Prostate gland (tissue), 2 donors: Measurements from ENCODE around the gene LMX1B. TPM values are rescaled to one million over a fixed set of nuclear protein-coding genes. Genes with fewer than 3 reads are reported as not detected.

Experiments
- DNase-seq: peaks from one replicate; pipeline ENCODE4 v3.0.0-alpha.2; 2019; ENCODE audit warnings: low spot score
- H3K27ac ChIP-seq, 2 donors: fragments of 200-600 bp; sonication (generic); 2 replicates each; pipeline ENCODE4 v1.5.1; 2017 to 2019
- H3K27me3 ChIP-seq: fragments of 200-600 bp; sonication (generic); replicated peaks from 2 replicates; pipeline ENCODE4 v1.5.1; 2019; ENCODE audit not compliant: insufficient read depth
- H3K36me3 ChIP-seq, 2 donors: fragments of 200-600 bp; sonication (generic); 1 replicate in 1 of 2; 2 replicates in 1 of 2; pipeline versions ENCODE4 v1.5.1 to v1.8.1; 2017 to 2019
- H3K4me1 ChIP-seq: fragments of 200-600 bp; sonication (generic); replicated peaks from 2 replicates; pipeline ENCODE4 v1.5.1; 2019
- H3K4me3 ChIP-seq, 2 donors: fragments of 200-600 bp; sonication (generic); 2 replicates each; pipeline ENCODE4 v1.5.1; 2017 to 2019
- H3K9me3 ChIP-seq: fragments of 200-600 bp; sonication (generic); 2 replicates; pipeline ENCODE4 v1.5.1; 2017
- POLR2A ChIP-seq: fragments of 450-650 bp; IDR thresholded peaks from one replicate; pipeline ENCODE4 v1.6.1; 2016; ENCODE audit warnings: antibody characterized with exemption, mild to moderate bottlenecking
- POLR2AphosphoS5 ChIP-seq: sonication (generic); formaldehyde crosslinking; IDR thresholded peaks from one replicate; pipeline ENCODE4 v1.6.1; 2017; ENCODE audit warnings: antibody characterized with exemption
- WGBS: methylation state at CpG from one replicate; pipeline ENCODE4 v1.1.5; 2018; 5-methylcytosine and 5-hydroxymethylcytosine counted together
- intact Hi-C: fragments of 100-400 bp; cut with DNase I; formaldehyde crosslinking; loops from one replicate; pipeline ENCODE4 v1.14.2; 2022
- total RNA-seq, 2 donors: library from RNA; depleted of rRNA; stranded (reverse); fragments of >200 nt; gene quantifications; one replicate each; pipeline ENCODE4 v1.1.0, GENCODE V29; 2016
- TF ChIP-seq, protein P1 (sequence below), 4 experiments: fragments of 200-600 bp in 2 of 4; fragments of 450-650 bp in 2 of 4; sonication (generic) in 2 of 4; IDR thresholded peaks; 1 replicate in 3 of 4; 2 replicates in 1 of 4; pipeline ENCODE4 v1.5.1; 2016 to 2019; ENCODE audit warnings: antibody characterized with exemption in 4 of 4, mild to moderate bottlenecking in 2 of 4, moderate library complexity in 2 of 4

LMX1B gene
- total RNA-seq, 2 donors from 2014 or later: 0.18 to 2.1 TPM

DNA sequence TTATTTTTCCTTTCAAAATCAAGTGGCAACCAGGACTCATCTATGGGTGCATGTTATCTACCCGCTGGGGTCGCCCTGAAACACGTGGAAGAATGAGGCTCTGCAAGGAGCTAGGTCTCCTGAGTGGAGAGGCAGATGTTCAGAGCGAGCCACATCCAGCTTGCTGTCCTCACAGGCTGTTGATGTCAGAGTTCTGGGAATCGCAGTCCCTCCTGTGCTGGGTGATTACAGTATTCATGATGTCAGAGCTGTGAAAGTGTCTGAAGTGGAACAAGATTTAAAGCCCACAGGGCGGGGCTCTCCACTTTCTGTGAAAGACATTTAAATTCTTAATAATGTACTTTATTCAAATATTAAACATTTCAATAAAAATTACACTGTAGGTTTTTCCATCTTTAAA lies 24.4 kb upstream of the LMX1B start:
- 94% methylated on average over 6 of the region's 6 CpGs for WGBS
- intact Hi-C loops: no loop called here
- Histone ChIP-seq H3K4me1 (no peaks in the 10 kb centered on the region), H3K9me3 (no peaks in the 10 kb centered on the region), H3K27ac (no peak overlapping the region), H3K36me3 (no peaks in the 10 kb centered on the region), H3K27me3 (no peaks in the 10 kb centered on the region), H3K4me3 (no peak overlapping the region)
- TF ChIP-seq, protein P1, sequence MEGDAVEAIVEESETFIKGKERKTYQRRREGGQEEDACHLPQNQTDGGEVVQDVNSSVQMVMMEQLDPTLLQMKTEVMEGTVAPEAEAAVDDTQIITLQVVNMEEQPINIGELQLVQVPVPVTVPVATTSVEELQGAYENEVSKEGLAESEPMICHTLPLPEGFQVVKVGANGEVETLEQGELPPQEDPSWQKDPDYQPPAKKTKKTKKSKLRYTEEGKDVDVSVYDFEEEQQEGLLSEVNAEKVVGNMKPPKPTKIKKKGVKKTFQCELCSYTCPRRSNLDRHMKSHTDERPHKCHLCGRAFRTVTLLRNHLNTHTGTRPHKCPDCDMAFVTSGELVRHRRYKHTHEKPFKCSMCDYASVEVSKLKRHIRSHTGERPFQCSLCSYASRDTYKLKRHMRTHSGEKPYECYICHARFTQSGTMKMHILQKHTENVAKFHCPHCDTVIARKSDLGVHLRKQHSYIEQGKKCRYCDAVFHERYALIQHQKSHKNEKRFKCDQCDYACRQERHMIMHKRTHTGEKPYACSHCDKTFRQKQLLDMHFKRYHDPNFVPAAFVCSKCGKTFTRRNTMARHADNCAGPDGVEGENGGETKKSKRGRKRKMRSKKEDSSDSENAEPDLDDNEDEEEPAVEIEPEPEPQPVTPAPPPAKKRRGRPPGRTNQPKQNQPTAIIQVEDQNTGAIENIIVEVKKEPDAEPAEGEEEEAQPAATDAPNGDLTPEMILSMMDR (IDR thresholded peaks at IDR 0.05): no peak
- TF ChIP-seq POLR2A: no peak
- TF ChIP-seq POLR2AphosphoS5: no peak
- DNase-seq: no peak

DNA sequence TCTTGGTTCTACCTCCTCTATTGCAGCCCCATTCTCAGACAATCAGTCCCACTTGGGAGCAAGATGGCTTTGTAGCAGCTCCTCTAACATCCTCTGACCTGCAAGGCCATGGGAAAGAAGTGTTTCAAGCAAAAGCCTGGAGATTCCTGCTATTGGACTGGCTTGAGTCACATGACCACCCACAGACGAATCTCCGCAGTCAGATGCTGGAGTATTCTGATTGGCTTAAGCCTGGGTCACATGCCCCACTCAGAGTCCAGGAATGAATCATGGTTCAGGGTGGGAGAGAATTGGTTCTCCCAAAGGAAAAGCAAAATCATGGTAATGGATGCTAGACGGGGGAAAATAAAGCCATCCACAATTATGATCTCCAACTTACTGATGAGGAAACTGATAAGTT lies 22.6 kb upstream of the LMX1B start:
- no peak for DNase-seq
- Histone ChIP-seq H3K27ac (no peak overlapping the region), H3K4me3 (no peak overlapping the region), H3K9me3 (no peaks in the 10 kb centered on the region), H3K27me3 (no peaks in the 10 kb centered on the region), H3K36me3 (no peaks in the 10 kb centered on the region), H3K4me1 (no peaks in the 10 kb centered on the region)
- intact Hi-C loops: loop anchor here (10.0 kb wide), 1 partner anchor 56 kb away; no protein-coding TSS in a partner anchor
- 64% methylated on average over 3 of the region's 3 CpGs for WGBS
- TF ChIP-seq POLR2A (no peak), POLR2AphosphoS5 (no peak)
- TF ChIP-seq, protein P1 (IDR thresholded peaks at IDR 0.05): no peak

DNA sequence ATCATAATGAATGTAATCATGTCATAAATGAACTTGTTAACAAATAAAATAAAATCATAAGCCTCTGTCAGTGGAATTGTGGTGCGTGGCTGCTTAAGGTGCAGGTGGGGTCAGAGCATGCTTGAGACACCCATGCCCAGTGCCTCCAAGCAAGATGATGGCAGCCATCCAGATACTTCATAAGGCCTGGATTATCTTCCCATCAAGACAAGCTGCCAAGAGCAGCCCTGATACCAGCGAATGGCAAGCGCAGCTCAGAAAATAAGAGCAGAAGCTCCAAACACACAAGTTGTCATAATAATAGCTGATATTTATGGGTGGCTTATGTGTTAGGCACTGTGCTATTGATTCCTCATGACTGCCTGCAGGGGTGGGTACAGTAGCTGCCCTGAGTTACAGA lies 21.8 kb upstream of the LMX1B start:
- Histone ChIP-seq H3K36me3 (no peaks in the 10 kb centered on the region), H3K4me3 (no peak overlapping the region), H3K9me3 (no peaks in the 10 kb centered on the region), H3K27ac (no peak overlapping the region), H3K4me1 (no peaks in the 10 kb centered on the region), H3K27me3 (no peaks in the 10 kb centered on the region)
- 42% methylated on average over 3 of the region's 3 CpGs for WGBS
- intact Hi-C loops: loop anchor here (10.0 kb wide), 1 partner anchor 57 kb away; no protein-coding TSS in a partner anchor
- TF ChIP-seq, protein P1 (IDR thresholded peaks at IDR 0.05): no peak
- no peak for TF ChIP-seq POLR2AphosphoS5
- DNase-seq: no peak

DNA sequence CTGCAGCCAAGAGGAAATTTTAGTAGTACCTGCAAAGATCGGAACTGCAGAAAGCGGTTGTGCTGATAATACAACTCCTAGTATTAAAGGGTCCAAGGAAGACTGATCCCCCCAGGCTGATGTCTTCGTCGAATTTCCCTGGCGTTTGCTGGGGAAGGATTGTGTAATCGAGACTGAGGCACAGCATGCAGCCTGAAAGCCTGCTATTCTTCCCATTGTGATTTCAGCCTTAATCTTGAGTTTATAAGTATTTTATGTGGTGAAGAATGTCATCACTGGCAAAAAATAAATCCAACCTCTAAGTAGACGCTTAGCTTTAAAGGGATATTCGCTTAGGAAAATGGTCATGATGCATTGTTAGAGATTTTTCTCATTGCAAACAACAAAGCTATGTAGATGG lies 21.3 kb upstream of the LMX1B start:
- Histone ChIP-seq H3K27ac (no peak overlapping the region), H3K27me3 (no peaks in the 10 kb centered on the region), H3K4me1 (no peaks in the 10 kb centered on the region), H3K36me3 (no peaks in the 10 kb centered on the region), H3K9me3 (no peaks in the 10 kb centered on the region), H3K4me3 (no peak overlapping the region)
- WGBS: 47% methylated on average over 8 of the region's 8 CpGs
- TF ChIP-seq, protein P1 (IDR thresholded peaks at IDR 0.05): no peak
- TF ChIP-seq POLR2A (no peak), POLR2AphosphoS5 (no peak)
- intact Hi-C loops: loop anchor here (10.0 kb wide), 1 partner anchor 58 kb away; no protein-coding TSS in a partner anchor
- no peak for DNase-seq

DNA sequence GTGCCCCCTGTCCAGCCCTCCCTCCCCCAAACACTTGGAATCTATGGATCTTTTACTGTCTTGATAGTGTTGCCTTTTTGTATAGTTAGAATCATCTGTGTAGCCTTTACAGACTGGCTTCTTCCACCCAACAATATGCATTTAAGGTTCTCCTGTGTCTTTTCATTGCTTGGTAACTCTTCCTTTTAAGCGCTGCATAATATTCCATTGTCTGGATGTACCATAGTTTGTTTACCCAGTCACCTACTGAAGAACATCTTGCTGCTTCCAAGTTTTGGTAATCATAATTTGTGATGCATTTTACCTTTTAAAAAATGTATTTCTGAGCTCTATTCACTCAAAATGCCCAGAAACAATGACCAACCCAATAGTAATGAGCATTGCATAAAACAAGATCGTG lies 17.7 kb upstream of the LMX1B start:
- Histone ChIP-seq H3K27ac (no peak overlapping the region), H3K4me3 (no peak overlapping the region), H3K4me1 (no peaks in the 10 kb centered on the region), H3K36me3 (no peaks in the 10 kb centered on the region), H3K9me3 (no peaks in the 10 kb centered on the region), H3K27me3 (no peaks in the 10 kb centered on the region)
- WGBS: 99% methylated on average over 2 of the region's 2 CpGs
- TF ChIP-seq POLR2AphosphoS5 (no peak), POLR2A (no peak)
- TF ChIP-seq, protein P1 (IDR thresholded peaks at IDR 0.05): no peak
- intact Hi-C loops: loop anchor here (10.0 kb wide), 1 partner anchor 61 kb away; no protein-coding TSS in a partner anchor
- no peak for DNase-seq
